ENCODE data around the gene CHAMP1.
"Not testable (repeated sequence)": the region's sequence is repeated elsewhere in the genome, so short reads cannot be mapped to it uniquely, and the experiment has no call there.

The CHAMP1 gene

DNA sequence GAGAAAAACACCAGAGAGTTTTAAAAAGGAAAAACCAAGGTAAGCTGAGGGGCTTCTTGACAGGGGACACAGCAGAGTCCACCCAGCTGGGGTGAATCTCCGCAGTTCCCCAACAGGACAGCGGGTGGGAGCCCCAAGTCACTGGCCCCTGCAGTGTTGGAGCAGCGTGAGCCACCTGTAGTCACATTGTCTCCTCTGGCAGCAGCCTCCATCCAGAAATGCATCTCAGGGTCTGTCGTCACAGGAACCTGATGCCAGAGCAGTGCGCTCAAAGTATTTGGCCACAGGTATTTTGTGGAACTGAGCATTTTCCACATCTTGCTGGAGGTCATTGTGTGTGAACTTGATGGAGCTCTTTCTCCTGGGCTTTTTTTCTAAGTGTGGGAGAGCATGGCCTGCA is 24.7 kb downstream of the CHAMP1 start:
- DNase-seq: no peak

DNA sequence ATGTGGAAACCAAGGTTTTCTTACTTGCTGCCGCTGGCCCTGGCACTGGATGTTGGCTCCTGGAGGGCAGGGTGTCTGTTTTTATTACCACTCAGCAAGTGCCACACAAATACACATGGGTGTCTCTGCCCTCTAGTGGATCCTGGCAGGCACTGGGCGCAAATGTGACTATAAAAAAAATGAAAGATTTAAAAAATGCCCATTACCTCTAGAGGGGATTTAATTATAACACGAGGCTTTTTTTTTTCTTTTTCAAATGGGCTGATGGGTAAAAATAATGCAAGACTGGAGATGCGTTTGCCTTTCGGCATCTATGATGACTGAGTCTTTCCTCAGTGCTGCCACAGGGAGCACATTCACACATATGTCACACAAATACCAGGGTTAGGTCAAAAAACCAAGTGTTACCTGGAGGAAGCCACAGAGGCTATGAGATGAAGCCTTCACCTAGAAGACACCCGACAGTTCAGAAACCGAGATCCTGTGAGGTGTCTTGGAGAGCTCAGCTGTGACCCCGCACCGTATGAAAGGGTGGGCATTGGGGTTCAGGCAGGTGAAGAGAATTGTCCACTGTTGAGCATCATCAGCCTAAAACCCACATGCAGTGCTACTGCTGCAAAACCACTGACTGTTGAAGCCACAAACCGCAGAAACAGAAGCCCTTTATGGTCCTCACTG is 25.7 kb downstream of the CHAMP1 start:
- peak; percentile 64 for DNase-seq

DNA sequence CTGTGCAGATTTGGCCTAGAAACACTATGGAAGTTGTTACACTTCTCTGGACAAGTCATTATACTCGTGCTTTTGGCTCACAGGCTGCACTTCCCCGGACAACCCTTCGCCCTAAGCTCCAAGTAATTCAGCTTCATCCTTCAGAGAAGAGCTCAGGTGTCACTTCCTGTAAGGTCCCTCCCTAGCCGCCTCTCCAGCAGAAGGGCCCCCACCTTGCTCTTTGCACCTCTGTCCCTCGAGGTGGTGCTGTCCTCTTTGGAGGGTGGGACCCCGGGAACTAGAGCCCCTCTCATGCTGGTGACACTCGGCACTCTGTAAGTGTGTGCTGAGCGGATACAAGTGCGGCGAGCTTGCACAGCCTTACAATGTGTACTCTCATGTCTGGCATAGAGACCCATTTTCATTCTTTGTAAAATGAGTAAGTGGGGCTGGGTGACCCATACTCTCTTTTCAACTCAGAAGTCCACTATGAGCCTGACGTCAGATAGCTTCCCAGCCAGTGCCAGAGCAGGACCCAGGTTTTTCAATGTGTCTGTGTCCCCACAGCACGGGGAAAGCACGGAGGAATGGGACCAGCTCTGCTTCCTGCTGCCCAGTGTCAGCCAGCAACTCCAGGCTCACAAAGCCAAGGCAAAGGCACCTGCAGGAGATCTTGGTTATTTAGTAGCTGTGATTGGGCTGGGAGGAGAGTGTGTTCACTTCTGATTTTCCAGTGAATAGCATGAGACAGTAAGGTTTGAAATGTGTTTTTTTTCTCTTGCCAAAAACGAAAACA is 26.9 kb downstream of the CHAMP1 start:
- no peak for DNase-seq

DNA sequence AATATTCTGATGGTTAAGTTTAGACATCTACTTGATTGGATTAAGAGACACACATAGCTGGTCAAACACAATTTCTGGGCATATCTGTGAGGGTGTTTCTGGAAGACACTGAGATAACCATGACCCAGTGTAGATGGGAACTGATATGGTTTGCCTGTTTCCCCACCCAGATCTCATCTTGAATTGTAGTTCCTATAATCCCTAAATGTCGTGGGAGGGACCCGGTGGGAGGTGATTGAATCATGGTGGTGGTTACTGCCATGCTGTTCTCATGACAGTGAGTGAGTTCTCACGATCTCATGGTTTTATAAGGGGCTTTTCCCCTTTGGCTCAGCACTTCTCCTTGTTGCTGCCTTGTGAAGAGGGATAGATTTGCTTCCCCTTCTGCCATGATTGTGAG is 33.0 kb downstream of the CHAMP1 start:
- not testable (repeated sequence) for DNase-seq

DNA sequence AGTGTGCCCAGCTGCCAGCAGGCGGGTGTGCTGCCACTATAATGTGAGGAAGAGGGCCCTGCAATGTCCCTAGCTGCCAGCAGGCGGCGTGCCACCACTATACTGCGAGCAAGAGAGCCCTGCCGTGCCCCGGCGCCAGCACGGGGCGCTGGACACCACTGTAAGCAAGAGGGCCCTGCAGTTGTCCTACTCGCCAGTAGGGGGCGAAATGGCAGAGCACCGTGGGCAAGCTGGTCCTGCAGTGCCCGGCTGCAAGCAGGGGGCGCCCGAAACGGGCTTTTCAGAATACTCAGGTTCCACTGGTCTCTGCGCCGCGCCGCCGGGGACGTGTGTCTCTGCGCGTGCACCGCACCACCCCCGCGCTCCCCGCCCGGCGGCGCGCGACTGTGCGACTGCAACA is 38.5 kb downstream of the CHAMP1 start:
- not testable (repeated sequence) for DNase-seq

DNA sequence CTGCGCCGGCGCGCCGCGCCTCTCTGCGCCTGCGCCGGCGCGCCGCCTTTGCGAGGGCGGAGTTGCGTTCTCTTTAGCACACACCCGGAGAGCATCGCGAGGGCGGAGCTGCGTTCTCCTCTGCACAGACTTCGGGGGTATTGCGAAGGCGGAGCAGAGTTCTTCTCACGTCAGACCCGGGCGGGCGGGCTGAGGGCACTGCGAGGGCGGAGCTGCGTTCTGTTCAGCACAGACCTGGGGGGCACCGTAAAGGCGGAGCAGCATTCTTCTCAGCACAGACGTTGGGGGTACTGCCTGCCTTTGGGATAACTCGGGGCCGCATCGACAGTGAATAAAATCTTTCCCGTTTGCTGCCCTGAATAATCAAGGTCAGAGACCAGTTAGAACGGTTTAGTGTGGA is 39.1 kb downstream of the CHAMP1 start:
- not testable (repeated sequence) for DNase-seq
